Astrocyte (in vitro differentiated cells and primary cell): ENCODE data around the gene ANKRD11. TPM values are rescaled to one million over a fixed set of nuclear protein-coding genes. Genes with fewer than 3 reads are reported as not detected.

Source experiments
- DNase-seq: peaks from one replicate; pipeline ENCODE4 v3.0.0-alpha.2; 2010; ENCODE audit warnings: low read depth
- FAIRE-seq: peaks from 2 replicates; lab custom pipeline; 2011; peaks lifted over from hg19 to GRCh38; lab: Jason Lieb, UNC
- H2AFZ ChIP-seq: 2 replicates; pipeline ENCODE4 v1.6.0; 2012; ENCODE audit warnings: low read depth, low read length, inconsistent platforms
- H3K27ac ChIP-seq: 2 replicates; pipeline ENCODE4 v1.5.1; 2011; ENCODE audit warnings: low read depth, low read length, inconsistent platforms
- H3K27me3 ChIP-seq: 2 replicates; pipeline ENCODE4 v1.6.0; 2011; ENCODE audit warnings: low read length, inconsistent platforms; ENCODE audit not compliant: insufficient read depth
- H3K36me3 ChIP-seq: 2 replicates; pipeline ENCODE4 v1.5.1; 2011; ENCODE audit warnings: low read length, inconsistent platforms; ENCODE audit not compliant: insufficient read depth
- H3K4me1 ChIP-seq: 2 replicates; pipeline ENCODE4 v1.5.1; 2011; ENCODE audit warnings: low read length, inconsistent platforms; ENCODE audit not compliant: insufficient read depth
- H3K4me2 ChIP-seq: 2 replicates; pipeline ENCODE4 v1.6.0; 2012; ENCODE audit warnings: low read length, inconsistent platforms
- H3K4me3 ChIP-seq: 2 replicates; pipeline ENCODE4 v1.5.1; 2011; ENCODE audit warnings: low read depth, mild to moderate bottlenecking, low read length, inconsistent platforms; ENCODE audit not compliant: insufficient read depth
- H3K79me2 ChIP-seq: 2 replicates; pipeline ENCODE4 v1.6.0; 2012; ENCODE audit warnings: mild to moderate bottlenecking, low read length, inconsistent platforms; ENCODE audit not compliant: insufficient read depth
- H3K9ac ChIP-seq: 2 replicates; pipeline ENCODE4 v1.6.0; 2012; ENCODE audit warnings: mild to moderate bottlenecking, low read length, inconsistent platforms
- H3K9me3 ChIP-seq: 2 replicates; pipeline ENCODE4 v1.5.1; 2012; ENCODE audit warnings: low read depth, mild to moderate bottlenecking, low read length, inconsistent platforms; ENCODE audit not compliant: insufficient read depth
- H4K20me1 ChIP-seq: 2 replicates; pipeline ENCODE4 v1.6.0; 2012; ENCODE audit warnings: low read length, inconsistent platforms; ENCODE audit not compliant: insufficient read depth
- H3K27ac Mint-ChIP-seq: one replicate; pipeline ENCODE4 v1.8.0; 2021; ENCODE audit warnings: mild to moderate bottlenecking, mixed read lengths; ENCODE audit not compliant: unreplicated experiment
- H3K27me3 Mint-ChIP-seq: one replicate; pipeline ENCODE4 v1.8.0; 2021; ENCODE audit warnings: low read depth, mixed read lengths; ENCODE audit not compliant: unreplicated experiment
- H3K36me3 Mint-ChIP-seq: one replicate; pipeline ENCODE4 v1.8.0; 2021; ENCODE audit warnings: low read depth, mixed read lengths; ENCODE audit not compliant: unreplicated experiment
- H3K4me1 Mint-ChIP-seq: one replicate; pipeline ENCODE4 v1.8.0; 2021; ENCODE audit warnings: low read depth, mixed read lengths; ENCODE audit not compliant: unreplicated experiment
- H3K4me3 Mint-ChIP-seq: one replicate; pipeline ENCODE4 v1.8.0; 2021; ENCODE audit warnings: mild to moderate bottlenecking, moderate library complexity, mixed read lengths; ENCODE audit not compliant: unreplicated experiment
- H3K9me3 Mint-ChIP-seq: one replicate; pipeline ENCODE4 v1.8.0; 2021; ENCODE audit warnings: mild to moderate bottlenecking, mixed read lengths; ENCODE audit not compliant: unreplicated experiment
- EZH2 ChIP-seq: IDR thresholded peaks from 2 replicates; pipeline ENCODE4 v1.6.1; 2012; ENCODE audit warnings: mild to moderate bottlenecking, low read length, inconsistent platforms; ENCODE audit not compliant: insufficient read depth
- total RNA-seq: library from RNA; stranded (reverse); gene quantifications from 2 replicates; pipeline ENCODE4 v1.2.1, GENCODE V29; 2021
- TF ChIP-seq, protein P1 (sequence below): IDR thresholded peaks from 2 replicates; pipeline ENCODE4 v1.5.1; 2011; ENCODE audit warnings: low read depth, mild to moderate bottlenecking, inconsistent platforms, low read length, moderate library complexity; ENCODE audit not compliant: insufficient read depth

ANKRD11 gene
- total RNA-seq, 1 donor from 2014 or later: 213 TPM

GRCh38 chr16:89309438-89310122 lies 180.8 kb downstream of the ANKRD11 start:
- H3K4me1 Mint-ChIP-seq: peaks cover 29% of the 10 kb centered on the region
- peaks cover 10% of the 10 kb centered on the region for H3K36me3 Mint-ChIP-seq
- Histone ChIP-seq H2AFZ (no peak overlapping the region), H3K27me3 (no peaks in the 10 kb centered on the region), H3K4me1 (peaks cover 4% of the 10 kb centered on the region), H3K4me3 (no peak overlapping the region), H3K9me3 (no peaks in the 10 kb centered on the region), H3K27ac (no peak overlapping the region), H4K20me1 (peaks cover 65% of the 10 kb centered on the region), H3K9ac (no peak overlapping the region), H3K36me3 (peaks cover 13% of the 10 kb centered on the region), H3K4me2 (no peak overlapping the region), H3K79me2 (peaks cover 90% of the 10 kb centered on the region)
- no peak for FAIRE-seq
- peak overlapping the region; percentile 18 for H3K27ac Mint-ChIP-seq
- no peaks in the 10 kb centered on the region for H3K27me3 Mint-ChIP-seq
- no peak for TF ChIP-seq EZH2
- TF ChIP-seq, protein P1, sequence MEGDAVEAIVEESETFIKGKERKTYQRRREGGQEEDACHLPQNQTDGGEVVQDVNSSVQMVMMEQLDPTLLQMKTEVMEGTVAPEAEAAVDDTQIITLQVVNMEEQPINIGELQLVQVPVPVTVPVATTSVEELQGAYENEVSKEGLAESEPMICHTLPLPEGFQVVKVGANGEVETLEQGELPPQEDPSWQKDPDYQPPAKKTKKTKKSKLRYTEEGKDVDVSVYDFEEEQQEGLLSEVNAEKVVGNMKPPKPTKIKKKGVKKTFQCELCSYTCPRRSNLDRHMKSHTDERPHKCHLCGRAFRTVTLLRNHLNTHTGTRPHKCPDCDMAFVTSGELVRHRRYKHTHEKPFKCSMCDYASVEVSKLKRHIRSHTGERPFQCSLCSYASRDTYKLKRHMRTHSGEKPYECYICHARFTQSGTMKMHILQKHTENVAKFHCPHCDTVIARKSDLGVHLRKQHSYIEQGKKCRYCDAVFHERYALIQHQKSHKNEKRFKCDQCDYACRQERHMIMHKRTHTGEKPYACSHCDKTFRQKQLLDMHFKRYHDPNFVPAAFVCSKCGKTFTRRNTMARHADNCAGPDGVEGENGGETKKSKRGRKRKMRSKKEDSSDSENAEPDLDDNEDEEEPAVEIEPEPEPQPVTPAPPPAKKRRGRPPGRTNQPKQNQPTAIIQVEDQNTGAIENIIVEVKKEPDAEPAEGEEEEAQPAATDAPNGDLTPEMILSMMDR: no peak
- no peak overlapping the region for H3K4me3 Mint-ChIP-seq
- no peaks in the 10 kb centered on the region for H3K9me3 Mint-ChIP-seq
- DNase-seq: no peak

DNA sequence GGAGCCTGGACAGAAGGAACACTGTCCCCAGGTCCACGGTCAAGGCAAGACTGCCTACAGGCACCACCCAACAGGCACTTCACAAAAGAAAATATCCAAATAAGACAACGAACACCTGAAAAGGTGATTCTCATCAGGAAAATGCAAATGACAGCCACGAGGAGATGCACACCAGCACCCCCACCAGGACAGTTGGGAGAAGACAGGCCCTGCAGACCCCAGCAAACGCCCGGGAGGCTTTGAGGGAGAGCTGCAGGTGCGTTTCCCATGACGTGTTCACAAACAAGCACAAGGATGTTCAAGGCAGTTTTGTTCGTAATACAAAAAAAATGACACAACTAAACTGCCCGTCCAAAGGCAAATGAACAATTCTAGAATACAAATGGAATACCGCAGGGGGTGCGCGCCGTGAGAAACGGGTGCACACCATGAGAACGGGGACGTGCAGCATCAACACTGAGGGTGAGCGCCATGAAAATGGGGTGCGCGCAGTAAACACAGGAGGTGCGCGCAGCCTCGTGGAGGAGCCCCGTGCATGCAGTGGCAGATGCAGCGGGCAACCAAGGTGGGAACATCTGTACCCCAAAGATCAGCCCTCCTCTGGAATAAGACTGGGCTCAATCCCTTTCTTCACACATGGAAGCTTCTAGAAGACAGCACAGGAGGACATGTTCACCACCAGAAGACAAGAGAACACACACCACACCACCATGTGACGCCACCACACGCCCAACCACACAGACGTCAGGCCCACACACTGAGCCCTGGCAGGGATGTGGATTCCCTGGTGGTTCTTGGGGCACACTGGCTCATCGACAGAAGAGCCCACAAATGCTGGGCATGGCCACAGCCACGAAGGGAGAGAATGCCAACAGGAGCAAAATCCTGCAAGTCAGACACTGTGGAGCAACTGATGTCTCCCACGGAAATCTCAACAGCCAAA lies 181.7 kb downstream of the ANKRD11 start:
- peaks cover 1% of the 10 kb centered on the region for H3K4me1 ChIP-seq

More for the DNA sequence above, 181.7 kb downstream of the ANKRD11 start:
- Mint-ChIP-seq H3K4me1 (peaks cover 24% of the 10 kb centered on the region), H3K27me3 (no peaks in the 10 kb centered on the region), H3K4me3 (no peak overlapping the region), H3K9me3 (no peaks in the 10 kb centered on the region), H3K36me3 (peaks cover 7% of the 10 kb centered on the region), H3K27ac (no peak overlapping the region)
- Histone ChIP-seq H3K4me3 (no peak overlapping the region), H3K27ac (no peak overlapping the region), H3K27me3 (no peaks in the 10 kb centered on the region), H3K4me2 (no peak overlapping the region), H3K79me2 (peaks cover 90% of the 10 kb centered on the region), H3K36me3 (peaks cover 18% of the 10 kb centered on the region), H4K20me1 (peaks cover 65% of the 10 kb centered on the region), H2AFZ (no peak overlapping the region), H3K9me3 (no peaks in the 10 kb centered on the region), H3K9ac (no peak overlapping the region)
- FAIRE-seq (no peak), DNase-seq (no peak)
- TF ChIP-seq EZH2: no peak
- TF ChIP-seq, protein P1: peak; percentile 43
